Choroid plexus epithelial cell (primary cell): ENCODE measurements around the gene PDCD1.
"Not testable (repeated sequence)": the region's sequence is repeated elsewhere in the genome, so short reads cannot be mapped to it uniquely, and the experiment has no call there.

Experiments used
- DNase-seq: peaks from one replicate; pipeline ENCODE4 v3.0.0-alpha.2; 2010; ENCODE audit warnings: low read depth
- H3K4me3 ChIP-seq: 2 replicates; pipeline ENCODE4 v1.5.1; 2011; ENCODE audit warnings: low read depth, mild to moderate bottlenecking, control low read depth, low read length, moderate library complexity
- TF ChIP-seq, protein P1 (sequence below): conservative IDR thresholded peaks from 2 replicates; pipeline ENCODE4 v1.5.1; 2011; ENCODE audit warnings: low read depth, mild to moderate bottlenecking, control low read depth, inconsistent platforms, low read length, moderate library complexity

PDCD1 gene

DNA sequence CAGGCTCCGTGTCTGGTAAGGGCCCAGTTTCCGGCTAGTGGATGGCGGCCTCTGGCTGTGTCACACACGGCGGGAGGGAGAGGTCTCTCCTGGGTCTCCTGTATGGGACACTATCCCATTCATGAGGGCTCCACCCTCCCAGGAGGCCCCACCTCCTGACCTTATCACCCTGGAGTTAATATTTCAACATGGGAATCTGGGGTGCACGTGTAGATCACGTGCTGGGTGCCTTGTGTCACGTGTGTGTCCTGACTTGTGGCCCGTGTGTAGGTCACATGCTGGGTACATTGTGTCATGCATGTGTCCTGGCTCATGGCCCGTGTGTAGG lies 39.8 kb downstream of the PDCD1 start:
- TF ChIP-seq, protein P1, sequence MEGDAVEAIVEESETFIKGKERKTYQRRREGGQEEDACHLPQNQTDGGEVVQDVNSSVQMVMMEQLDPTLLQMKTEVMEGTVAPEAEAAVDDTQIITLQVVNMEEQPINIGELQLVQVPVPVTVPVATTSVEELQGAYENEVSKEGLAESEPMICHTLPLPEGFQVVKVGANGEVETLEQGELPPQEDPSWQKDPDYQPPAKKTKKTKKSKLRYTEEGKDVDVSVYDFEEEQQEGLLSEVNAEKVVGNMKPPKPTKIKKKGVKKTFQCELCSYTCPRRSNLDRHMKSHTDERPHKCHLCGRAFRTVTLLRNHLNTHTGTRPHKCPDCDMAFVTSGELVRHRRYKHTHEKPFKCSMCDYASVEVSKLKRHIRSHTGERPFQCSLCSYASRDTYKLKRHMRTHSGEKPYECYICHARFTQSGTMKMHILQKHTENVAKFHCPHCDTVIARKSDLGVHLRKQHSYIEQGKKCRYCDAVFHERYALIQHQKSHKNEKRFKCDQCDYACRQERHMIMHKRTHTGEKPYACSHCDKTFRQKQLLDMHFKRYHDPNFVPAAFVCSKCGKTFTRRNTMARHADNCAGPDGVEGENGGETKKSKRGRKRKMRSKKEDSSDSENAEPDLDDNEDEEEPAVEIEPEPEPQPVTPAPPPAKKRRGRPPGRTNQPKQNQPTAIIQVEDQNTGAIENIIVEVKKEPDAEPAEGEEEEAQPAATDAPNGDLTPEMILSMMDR: no peak

DNA sequence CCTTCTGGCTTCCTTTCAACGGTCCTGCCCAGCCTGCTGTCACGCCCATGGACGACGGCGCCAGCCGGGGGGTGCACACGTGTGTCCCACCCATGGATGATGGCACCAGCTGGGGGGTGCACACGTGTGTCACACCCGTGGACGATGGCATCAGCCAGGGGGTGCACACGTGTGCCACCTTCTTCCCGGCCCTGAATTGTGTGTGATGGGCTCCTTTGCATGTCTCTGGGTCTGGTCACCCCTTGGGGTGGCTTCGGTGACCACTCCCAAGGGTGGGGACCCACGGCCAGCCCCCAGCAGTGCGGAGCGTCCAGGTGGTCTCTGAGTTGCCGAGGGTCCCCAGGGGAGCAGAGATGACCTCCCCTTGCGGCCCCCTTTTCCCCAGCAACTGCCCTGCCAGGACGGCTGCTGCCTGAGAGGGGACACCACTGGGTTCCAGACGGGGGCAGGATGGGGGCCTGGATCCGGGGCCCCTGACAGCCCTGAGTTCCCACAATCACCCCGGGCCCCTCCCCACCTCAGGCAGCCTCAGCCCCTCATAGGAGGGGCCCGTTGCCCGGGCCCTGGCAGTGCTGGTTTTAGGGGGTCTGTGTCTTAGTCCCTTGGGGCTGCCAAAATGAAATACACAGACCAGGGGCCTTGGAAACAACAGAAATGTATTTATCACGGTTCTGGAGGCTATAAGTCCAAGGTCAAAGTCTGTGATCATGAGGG lies 40.3 kb downstream of the PDCD1 start:
- H3K4me3 ChIP-seq: no peak overlapping the region
- TF ChIP-seq, protein P1: no peak
- DNase-seq: no peak

More for the DNA sequence above, 39.8 kb downstream of the PDCD1 start:
- no peak for DNase-seq
- H3K4me3 ChIP-seq: no peak overlapping the region

DNA sequence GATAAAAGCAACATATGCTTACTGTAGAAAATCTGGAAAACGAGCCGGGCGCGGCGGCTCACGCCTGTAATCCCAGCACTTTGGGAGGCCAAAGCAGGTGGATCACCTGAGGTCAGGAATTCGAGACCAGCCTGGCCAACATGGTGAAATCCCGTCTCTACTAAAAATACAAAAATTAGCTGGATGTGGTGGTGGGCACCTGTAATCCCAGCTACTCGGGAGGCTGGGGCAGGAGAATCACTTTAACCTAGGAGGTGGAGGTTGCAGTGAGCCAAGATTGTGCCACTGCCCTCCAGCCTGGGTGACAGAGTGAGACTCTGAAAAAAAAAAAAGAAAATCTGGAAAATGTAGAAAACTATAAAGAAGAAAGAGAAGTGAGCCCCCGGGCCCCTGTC lies 40.9 kb downstream of the PDCD1 start:
- not testable (repeated sequence) for H3K4me3 ChIP-seq, DNase-seq

DNA sequence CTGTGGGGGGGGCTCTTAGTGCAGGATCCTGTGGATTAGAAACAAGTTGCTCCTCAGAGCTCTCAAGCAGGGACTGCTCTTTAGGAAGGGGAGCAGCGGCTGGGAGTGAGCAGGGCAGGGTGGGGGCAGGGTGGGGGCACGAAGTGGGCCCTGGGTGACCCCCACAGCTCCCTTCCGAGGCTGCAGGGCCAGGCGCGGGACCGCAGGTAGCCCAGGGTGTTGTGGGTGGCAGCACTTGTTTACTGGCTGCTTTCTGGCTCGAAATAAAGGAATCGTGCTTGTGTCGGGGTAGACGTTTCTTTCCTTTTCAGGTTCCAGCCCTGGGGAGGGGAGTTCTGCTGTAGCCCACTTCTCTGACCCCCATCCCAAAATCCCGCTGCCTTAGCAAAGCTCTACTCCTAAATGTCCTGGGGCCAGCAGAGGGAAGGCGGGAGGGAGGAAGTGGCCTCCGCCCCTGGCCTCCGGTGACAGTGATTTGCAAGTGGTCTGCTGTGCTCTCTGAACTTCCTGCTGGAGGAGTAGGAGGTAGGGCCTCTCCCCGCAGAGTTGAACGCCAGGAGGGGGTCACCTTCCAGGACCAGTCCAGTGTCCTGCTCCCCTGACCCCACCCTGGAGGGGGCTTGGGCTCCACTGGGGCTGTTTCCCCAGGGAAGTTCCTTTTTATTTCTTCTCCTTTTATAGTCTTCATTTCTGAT lies 41.4 kb downstream of the PDCD1 start:
- TF ChIP-seq, protein P1: no peak
- DNase-seq: no peak
- no peak overlapping the region for H3K4me3 ChIP-seq

DNA sequence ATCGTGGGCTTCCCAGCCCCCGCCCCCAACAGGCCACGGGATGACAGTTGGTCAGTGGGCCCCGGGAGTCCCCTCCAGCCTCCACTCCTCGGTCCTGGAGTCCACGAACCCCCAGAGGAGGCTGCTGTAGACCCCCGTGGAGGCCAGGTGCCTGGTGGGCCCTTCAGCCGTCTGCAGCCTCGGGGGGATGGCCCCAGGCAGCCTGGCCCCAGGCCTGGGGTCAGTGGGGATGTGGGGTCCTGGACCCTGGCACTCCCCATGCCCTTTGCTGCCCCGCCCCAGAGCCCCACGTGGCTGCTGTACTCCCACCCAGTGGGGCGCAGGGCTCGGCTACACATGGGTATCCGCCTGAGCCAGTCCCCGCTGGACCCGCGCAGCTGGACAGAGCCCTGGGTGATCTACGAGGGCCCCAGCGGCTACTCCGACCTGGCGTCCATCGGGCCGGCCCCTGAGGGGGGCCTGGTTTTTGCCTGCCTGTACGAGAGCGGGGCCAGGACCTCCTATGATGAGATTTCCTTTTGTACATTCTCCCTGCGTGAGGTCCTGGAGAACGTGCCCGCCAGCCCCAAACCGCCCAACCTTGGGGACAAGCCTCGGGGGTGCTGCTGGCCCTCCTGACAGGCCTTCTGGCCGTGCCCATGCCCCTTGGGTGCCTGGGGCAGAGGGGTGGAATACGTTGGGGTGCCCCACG lies 42.1 kb downstream of the PDCD1 start:
- DNase-seq: no peak
- no peak overlapping the region for H3K4me3 ChIP-seq
- TF ChIP-seq, protein P1: no peak

DNA sequence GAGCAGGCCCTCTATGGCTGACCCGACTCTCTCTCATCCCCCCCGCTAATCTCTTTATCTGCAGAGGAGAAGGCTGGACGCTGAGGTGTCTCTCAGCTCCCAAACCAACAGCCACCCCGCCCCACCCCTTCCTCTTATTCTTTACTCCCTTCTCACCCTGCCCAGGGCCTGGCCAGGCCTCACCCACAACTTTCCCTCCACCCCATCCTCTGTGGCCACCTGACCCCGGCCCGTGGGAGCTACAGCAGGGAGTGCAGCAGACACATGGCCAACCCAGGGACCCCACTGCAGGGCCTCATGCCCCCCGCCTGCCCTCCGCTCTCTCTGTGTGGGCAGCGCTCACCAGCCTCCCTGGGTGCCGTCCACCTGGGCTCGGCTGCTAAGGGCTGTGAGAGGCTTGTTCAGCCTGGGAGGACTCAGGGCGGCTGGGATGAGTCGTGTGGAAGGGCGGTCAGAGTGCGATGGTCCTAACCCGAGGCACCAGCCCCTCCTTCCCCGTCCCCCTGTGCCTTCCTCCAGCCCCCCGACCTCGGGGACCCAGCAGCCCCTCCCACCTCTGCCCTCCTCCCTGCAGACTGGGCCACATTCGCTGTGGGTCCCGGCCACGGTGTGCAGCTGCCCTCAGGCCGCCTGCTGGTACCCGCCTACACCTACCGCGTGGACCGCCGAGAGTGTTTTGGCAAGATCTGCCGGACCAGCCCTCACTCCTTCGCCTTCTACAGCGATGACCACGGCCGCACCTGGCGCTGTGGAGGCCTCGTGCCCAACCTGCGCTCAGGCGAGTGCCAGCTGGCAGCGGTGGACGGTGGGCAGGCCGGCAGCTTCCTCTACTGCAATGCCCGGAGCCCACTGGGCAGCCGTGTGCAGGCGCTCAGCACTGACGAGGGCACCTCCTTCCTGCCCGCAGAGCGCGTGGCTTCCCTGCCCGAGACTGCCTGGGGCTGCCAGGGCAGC lies 42.9 kb downstream of the PDCD1 start:
- DNase-seq: no peak

More for the DNA sequence above, 42.9 kb downstream of the PDCD1 start:
- H3K4me3 ChIP-seq: no peak overlapping the region
- TF ChIP-seq, protein P1: no peak
